ENCODE results near the gene MYL3.
"Not testable (repeated sequence)": the region's sequence is repeated elsewhere in the genome, so short reads cannot be mapped to it uniquely, and the experiment has no call there.

MYL3 gene

DNA sequence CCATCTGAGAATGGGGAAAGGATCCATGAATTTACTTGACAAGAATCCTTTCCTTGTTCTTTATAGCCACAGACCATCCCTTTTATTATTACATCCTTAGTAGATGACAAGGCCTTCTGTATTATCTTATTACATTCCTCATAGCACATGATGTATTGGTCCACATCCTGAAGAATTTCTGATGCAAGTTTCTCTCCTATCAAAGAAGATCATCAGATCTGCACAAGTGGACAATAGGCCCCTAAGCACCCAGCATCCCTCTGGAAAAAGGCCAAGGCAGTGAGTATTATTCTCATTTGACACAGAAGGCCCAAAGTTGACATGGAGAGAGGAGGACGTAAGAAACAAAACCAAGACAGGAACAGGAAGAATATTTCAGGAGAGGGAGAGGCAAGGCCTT is 31.4 kb downstream of the MYL3 start:
- DNase-seq (ENCODE audit: low read depth), result no peak
- no peak overlapping the region for H3K4me3 ChIP-seq (ENCODE audit: low read length)
- TF ChIP-seq, protein P1, sequence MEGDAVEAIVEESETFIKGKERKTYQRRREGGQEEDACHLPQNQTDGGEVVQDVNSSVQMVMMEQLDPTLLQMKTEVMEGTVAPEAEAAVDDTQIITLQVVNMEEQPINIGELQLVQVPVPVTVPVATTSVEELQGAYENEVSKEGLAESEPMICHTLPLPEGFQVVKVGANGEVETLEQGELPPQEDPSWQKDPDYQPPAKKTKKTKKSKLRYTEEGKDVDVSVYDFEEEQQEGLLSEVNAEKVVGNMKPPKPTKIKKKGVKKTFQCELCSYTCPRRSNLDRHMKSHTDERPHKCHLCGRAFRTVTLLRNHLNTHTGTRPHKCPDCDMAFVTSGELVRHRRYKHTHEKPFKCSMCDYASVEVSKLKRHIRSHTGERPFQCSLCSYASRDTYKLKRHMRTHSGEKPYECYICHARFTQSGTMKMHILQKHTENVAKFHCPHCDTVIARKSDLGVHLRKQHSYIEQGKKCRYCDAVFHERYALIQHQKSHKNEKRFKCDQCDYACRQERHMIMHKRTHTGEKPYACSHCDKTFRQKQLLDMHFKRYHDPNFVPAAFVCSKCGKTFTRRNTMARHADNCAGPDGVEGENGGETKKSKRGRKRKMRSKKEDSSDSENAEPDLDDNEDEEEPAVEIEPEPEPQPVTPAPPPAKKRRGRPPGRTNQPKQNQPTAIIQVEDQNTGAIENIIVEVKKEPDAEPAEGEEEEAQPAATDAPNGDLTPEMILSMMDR (conservative IDR thresholded peaks at IDR 0.05; ENCODE audit: low read depth, low read length), result no peak

DNA sequence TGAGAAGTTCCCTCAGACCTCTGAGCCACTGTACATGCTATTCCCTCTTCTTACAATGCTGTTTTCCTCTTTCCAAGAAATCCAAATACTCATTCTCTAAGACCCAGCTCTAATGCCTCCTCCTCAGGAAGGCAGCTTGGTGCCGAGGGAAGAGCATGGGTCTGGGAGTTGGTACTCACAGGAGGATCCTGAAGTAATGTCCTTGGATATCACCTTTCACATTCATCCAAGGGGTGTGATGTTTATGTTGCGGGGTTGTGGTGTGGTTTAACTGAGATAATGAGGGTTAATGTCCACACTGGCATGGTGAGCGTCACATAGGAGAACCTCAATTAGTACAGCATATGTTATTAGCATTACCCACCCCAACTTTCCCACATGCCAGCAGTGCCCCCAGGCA is 31.9 kb downstream of the MYL3 start:
- TF ChIP-seq, protein P1 (conservative IDR thresholded peaks at IDR 0.05; ENCODE audit: low read depth, low read length), result no peak
- H3K4me3 ChIP-seq (ENCODE audit: low read length), result no peak overlapping the region
- no peak for DNase-seq (ENCODE audit: low read depth)

DNA sequence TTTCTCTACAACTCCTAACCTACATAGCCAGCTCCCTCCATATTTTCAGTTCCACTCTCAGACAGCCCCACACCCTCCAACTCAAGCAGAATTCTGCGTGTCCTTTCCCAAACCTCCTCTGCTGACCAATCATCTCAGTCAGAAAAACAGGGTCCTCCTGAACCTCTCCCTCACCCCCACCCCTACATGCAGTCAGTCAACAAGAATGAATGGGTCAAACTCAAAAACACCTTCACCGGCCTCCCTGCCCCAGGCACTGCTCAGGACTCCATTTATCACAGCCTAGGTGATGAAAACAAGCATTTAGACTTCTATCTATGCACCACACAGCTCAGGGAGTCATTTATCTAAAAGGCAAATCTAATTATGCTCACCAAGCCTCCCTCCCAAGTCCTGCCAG is 32.4 kb downstream of the MYL3 start:
- TF ChIP-seq, protein P1 (conservative IDR thresholded peaks at IDR 0.05; ENCODE audit: low read depth, low read length), result no peak
- DNase-seq (ENCODE audit: low read depth), result no peak
- no peak overlapping the region for H3K4me3 ChIP-seq (ENCODE audit: low read length)

DNA sequence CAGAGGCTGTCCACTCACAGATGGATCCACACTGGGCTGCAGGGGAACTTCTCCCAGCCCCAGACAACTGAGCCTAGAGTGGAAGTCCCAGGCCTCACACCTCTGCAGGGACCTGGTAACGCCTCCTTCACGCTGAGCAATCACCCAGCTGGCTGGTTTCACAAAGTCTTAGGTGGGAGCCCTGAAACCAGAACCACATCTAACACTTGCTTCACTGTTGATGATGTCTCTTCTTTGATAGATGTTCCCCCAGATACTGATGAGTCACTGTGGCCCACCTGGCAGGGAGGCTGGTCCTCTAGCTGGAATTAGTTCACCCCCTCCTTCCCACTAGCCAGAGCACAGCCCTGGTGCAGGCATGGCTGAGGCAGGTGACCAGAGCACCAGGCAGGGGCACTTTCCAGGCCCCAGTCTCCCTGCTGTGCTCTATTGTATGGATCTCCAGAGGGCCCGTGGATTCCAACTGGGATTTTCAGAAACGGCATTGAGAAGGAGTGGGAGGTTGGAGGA is 33.5 kb downstream of the MYL3 start:
- TF ChIP-seq, protein P1 (conservative IDR thresholded peaks at IDR 0.05; ENCODE audit: low read depth, low read length), result no peak
- DNase-seq (ENCODE audit: low read depth), result no peak
- no peak overlapping the region for H3K4me3 ChIP-seq (ENCODE audit: low read length)

DNA sequence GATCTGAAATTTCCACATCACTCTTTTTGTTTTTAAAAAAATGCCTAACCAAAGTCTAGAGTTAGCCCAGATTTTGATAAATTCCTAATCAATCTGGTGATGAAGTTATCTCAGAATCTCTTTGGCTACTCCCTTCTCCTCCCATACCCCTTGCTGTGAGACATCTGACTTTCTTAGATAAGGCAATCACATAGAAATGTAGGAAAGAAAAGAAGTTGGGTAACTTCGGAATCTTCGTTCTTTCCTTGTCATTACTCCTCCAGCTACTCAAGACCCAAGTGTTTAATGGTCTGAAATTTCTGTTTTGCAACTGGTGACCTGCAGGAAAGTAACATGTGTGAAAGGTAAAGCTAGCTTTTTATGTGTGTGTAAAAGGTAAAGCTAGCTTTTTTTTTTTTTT is 37.8 kb downstream of the MYL3 start:
- no peak overlapping the region for H3K4me3 ChIP-seq (ENCODE audit: low read length)
- no peak for DNase-seq (ENCODE audit: low read depth)
- TF ChIP-seq, protein P1 (conservative IDR thresholded peaks at IDR 0.05; ENCODE audit: low read depth, low read length), result no peak

DNA sequence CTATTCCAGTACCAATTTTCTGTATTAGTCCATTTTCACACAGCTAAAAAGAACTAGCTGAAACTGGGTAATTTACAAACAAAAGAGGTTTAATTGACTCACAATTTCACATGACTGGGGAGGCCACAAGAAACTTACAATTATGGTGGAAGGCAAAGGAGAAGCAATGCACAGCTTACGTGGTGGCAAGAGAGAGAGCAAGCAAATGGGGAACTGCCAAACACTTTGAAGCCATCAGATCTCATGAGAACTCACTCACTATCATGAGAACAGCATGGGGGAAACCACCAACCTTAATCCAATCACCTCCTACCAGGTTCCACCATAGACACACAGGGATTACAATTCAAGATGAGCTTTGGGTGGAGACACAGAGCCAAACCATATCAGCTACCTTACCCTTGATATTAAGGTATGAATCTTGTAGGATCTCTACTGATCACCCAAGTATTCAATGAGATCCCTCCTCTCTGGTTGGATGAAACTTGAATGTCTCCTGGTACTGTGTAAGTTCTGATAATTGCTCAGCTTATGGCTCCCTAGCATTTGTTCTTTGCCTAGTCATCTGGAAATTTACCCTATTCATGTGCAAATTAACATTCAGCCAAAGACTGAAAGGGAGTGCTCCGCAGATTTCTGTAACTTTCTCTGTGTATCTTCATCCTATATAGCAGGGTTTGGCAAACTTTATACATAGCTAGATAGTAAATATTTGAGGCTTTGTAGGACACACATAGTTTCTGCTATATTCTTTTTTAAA is 38.9 kb downstream of the MYL3 start:
- H3K4me3 ChIP-seq (ENCODE audit: low read length), result no peak overlapping the region
- no peak for DNase-seq (ENCODE audit: low read depth)
- TF ChIP-seq, protein P1 (conservative IDR thresholded peaks at IDR 0.05; ENCODE audit: low read depth, low read length), result no peak

DNA sequence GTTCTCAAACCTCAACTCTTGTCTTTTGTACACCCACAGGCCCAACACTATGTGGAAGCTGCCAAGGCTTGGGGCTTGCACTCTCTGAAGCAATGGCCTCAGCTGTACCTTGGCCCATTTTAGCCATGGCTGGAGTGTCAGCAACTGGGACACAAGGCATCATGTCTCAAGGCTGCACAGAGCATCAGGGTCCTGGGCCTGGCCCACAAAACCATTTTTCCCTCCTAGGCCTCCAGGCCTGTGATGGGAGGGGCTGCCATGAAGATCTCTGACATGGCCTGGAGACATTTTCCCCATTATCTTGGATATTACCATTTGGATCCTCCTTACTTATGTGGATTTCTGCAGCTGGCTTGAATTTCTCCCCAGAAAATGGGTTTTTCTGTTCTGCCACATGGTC is 39.9 kb downstream of the MYL3 start:
- H3K4me3 ChIP-seq (ENCODE audit: low read length); DNase-seq (ENCODE audit: low read depth): not testable (repeated sequence)

All from retinal pigment epithelial cell (primary cell).